Activated CD8-positive, alpha-beta T cell treated with anti-CD3 and anti-CD28 coated beads for 36 hours (primary cell): Measurements from ENCODE around the gene AGR2. TPM values are rescaled to one million over a fixed set of nuclear protein-coding genes. Genes with fewer than 3 reads are reported as not detected.

Experiments used
- ATAC-seq: fragments of 200-7000 bp; cut with Tn5 transposase; one replicate; pipeline ENCODE4 v1.10.0; 2021; ENCODE audit warnings: mild to moderate bottlenecking, moderate library complexity
- CTCF ChIA-PET: fragments of 350-600 bp; sonication (Branson Sonifier 250); formaldehyde crosslinking; loops from one replicate; lab custom pipeline; 2021; ENCODE audit warnings: antibody characterized with exemption; lab: Charles Lee
- POLR2A ChIA-PET: fragments of 350-600 bp; sonication (Branson Sonifier 250); formaldehyde crosslinking; loops from one replicate; lab custom pipeline; 2021; ENCODE audit warnings: antibody characterized with exemption; lab: Charles Lee
- DNase-seq: peaks from one replicate; pipeline ENCODE4 v3.0.0-alpha.2; 2020
- H3K27ac Mint-ChIP-seq: one replicate; pipeline ENCODE4 v1.8.0; 2021; ENCODE audit warnings: mild to moderate bottlenecking, mixed read lengths
- H3K27me3 Mint-ChIP-seq: one replicate; pipeline ENCODE4 v1.8.0; 2021; ENCODE audit warnings: mixed read lengths
- H3K36me3 Mint-ChIP-seq: one replicate; pipeline ENCODE4 v1.8.0; 2021; ENCODE audit warnings: low read depth, mixed read lengths
- H3K4me1 Mint-ChIP-seq: one replicate; pipeline ENCODE4 v1.8.0; 2021; ENCODE audit warnings: low read depth, mixed read lengths
- H3K4me3 Mint-ChIP-seq: one replicate; pipeline ENCODE4 v1.8.0; 2021; ENCODE audit warnings: mild to moderate bottlenecking, moderate library complexity, mixed read lengths
- H3K9me3 Mint-ChIP-seq: one replicate; pipeline ENCODE4 v1.8.0; 2021; ENCODE audit warnings: mixed read lengths
- intact Hi-C: fragments of 100-400 bp; cut with micrococcal nuclease; formaldehyde crosslinking; loops from one replicate; pipeline ENCODE4 v1.10.0; 2022
- total RNA-seq, 2 experiments: library from RNA; stranded (reverse); gene quantifications; one replicate each; pipeline ENCODE4 v1.2.3, GENCODE V29; 2021
- TF ChIP-seq, protein P1 (sequence below): fragments of 200-600 bp; IDR thresholded peaks from one replicate; pipeline ENCODE4 v1.8.0; 2022; ENCODE audit warnings: antibody characterized with exemption, mild to moderate bottlenecking

The AGR2 gene
- total RNA-seq, 2 experiments from 2014 or later = not detected

DNA sequence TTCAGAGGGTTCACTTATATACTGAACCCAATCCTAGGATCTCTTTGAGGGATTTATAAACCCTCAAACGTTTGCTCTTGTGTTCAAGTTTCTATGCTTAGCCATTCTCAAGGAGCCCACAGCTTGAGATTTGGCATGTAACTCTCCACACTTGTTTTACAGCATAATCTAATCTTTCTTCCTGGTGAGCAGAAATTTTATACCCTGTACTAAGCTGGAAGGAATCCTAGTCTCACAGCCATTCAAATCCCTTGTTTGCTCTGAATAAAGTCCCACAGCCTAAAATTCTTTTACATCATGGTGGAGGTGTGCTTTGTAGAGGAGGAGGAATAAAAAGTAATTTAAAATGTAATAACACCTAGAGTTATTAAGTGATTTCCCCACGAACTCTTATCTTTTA, 5.3 kb upstream of the AGR2 start:
- POLR2A ChIA-PET = no interaction called here
- H3K36me3 Mint-ChIP-seq = no peaks in the 10 kb centered on the region
- TF ChIP-seq, protein P1, sequence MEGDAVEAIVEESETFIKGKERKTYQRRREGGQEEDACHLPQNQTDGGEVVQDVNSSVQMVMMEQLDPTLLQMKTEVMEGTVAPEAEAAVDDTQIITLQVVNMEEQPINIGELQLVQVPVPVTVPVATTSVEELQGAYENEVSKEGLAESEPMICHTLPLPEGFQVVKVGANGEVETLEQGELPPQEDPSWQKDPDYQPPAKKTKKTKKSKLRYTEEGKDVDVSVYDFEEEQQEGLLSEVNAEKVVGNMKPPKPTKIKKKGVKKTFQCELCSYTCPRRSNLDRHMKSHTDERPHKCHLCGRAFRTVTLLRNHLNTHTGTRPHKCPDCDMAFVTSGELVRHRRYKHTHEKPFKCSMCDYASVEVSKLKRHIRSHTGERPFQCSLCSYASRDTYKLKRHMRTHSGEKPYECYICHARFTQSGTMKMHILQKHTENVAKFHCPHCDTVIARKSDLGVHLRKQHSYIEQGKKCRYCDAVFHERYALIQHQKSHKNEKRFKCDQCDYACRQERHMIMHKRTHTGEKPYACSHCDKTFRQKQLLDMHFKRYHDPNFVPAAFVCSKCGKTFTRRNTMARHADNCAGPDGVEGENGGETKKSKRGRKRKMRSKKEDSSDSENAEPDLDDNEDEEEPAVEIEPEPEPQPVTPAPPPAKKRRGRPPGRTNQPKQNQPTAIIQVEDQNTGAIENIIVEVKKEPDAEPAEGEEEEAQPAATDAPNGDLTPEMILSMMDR = no peak
- DNase-seq (no peak), ATAC-seq (no peak)
- CTCF ChIA-PET = no interaction called here
- H3K27me3 Mint-ChIP-seq = peaks cover 5% of the 10 kb centered on the region
- intact Hi-C loops = no loop called here
- H3K9me3 Mint-ChIP-seq = no peaks in the 10 kb centered on the region
- no peak overlapping the region for H3K4me3 Mint-ChIP-seq
- no peaks in the 10 kb centered on the region for H3K4me1 Mint-ChIP-seq
- H3K27ac Mint-ChIP-seq = no peak overlapping the region

DNA sequence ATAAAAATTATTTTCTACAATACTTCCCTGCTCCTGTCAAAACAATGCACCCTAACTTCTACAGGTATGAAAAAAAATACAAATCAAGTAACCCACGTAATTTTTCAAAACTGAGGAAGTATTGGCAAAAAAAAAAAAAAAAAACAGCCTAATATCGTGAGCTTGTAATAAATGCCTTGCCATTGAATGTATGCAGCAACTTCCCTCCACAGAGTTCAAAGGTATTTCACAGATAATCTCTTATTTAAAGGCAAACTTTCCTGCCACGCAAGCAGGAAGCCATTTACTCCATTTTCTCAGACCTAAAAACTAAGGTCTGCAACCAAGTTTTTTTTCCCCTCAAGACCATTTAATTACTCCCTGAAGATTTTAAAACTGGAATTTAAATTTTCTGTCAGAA, 642 bp upstream of the AGR2 start:
- intact Hi-C loops = no loop called here

DNA sequence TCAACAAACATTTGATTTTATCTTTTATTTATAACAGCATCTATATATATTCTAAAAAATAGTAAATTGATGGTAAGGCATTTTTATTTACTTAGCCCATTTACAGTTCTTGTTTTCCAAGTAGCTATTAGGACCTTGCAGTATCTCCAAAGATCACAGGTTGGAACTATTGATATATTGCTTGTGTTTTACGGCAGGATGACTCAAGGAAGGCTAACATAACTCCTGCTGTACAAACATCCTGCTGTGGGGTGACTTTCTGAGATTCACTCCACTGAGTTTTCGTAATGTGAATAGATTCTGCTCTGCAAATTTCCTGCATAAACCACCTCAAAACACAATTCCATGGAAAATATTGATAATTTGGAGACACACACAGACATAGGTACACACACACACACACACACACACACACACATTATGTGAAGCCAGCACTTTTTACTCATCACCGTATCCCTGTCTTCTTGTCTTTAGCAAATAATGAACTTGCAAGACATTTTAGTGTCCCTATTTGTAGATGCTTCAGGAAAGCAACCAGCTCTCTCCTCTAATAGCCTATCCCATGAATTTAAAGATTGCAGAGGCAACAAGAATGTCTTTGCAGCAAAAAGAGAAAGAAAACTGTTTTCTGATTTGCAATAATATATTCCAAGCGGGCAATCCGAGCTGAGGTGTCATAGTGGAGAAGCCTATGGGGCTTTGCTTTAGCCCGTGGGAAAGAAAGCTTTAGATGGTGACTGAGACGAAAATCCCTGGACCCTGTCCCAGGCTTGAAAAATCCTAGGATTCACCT, 722 bp downstream of the AGR2 start:
- CTCF ChIA-PET = no interaction called here
- Mint-ChIP-seq H3K36me3 (no peaks in the 10 kb centered on the region), H3K9me3 (no peaks in the 10 kb centered on the region), H3K4me3 (no peak overlapping the region), H3K27me3 (peaks cover 4% of the 10 kb centered on the region), H3K4me1 (no peaks in the 10 kb centered on the region), H3K27ac (no peak overlapping the region)
- TF ChIP-seq, protein P1 = no peak
- intact Hi-C loops = loop anchor here (5.0 kb wide), 1 partner anchor 113 kb away; no protein-coding TSS in a partner anchor
- ATAC-seq (no peak), DNase-seq (no peak)
- POLR2A ChIA-PET = no interaction called here

More for the DNA sequence above, 642 bp upstream of the AGR2 start:
- POLR2A ChIA-PET = no interaction called here
- ATAC-seq = no peak
- CTCF ChIA-PET = no interaction called here
- Mint-ChIP-seq H3K4me3 (no peak overlapping the region), H3K27me3 (peaks cover 5% of the 10 kb centered on the region), H3K36me3 (no peaks in the 10 kb centered on the region), H3K4me1 (no peaks in the 10 kb centered on the region), H3K27ac (no peak overlapping the region), H3K9me3 (no peaks in the 10 kb centered on the region)
- TF ChIP-seq, protein P1 = no peak
- no peak for DNase-seq

DNA sequence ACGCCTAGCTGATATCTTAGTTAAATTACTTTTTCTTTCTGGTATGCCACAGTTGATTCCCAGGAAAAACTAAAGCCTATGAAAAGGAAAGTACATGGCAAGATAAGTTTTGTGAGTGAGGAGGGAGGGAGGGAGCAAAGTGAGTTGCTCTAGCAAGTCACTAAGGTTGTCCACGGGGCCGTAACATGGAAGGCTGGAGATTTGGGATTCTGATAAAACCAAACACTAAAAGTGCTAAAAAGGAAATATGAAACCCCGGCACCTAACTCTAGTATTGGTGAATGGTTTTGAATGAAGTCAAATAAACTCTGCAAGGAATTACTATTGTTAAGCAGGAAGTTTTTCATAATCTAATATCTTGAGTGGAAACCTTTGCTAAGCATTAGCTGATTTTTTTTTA, 1.7 kb downstream of the AGR2 start:
- intact Hi-C loops = loop anchor here (5.0 kb wide), 1 partner anchor 114 kb away; no protein-coding TSS in a partner anchor
- H3K9me3 Mint-ChIP-seq = no peaks in the 10 kb centered on the region
- H3K4me3 Mint-ChIP-seq = no peak overlapping the region
- peaks cover 4% of the 10 kb centered on the region for H3K27me3 Mint-ChIP-seq
- no peaks in the 10 kb centered on the region for H3K36me3 Mint-ChIP-seq
- DNase-seq = no peak
- TF ChIP-seq, protein P1 = no peak
- H3K4me1 Mint-ChIP-seq = no peaks in the 10 kb centered on the region
- ChIA-PET POLR2A (no interaction called here), CTCF (interaction anchor here (1.2 to 4.1 kb wide), 3 partner anchors 108 to 200 kb away, joined by 3 to 28 read pairs (median 3); no protein-coding TSS in a partner anchor)
- ATAC-seq = no peak
- no peak overlapping the region for H3K27ac Mint-ChIP-seq

DNA sequence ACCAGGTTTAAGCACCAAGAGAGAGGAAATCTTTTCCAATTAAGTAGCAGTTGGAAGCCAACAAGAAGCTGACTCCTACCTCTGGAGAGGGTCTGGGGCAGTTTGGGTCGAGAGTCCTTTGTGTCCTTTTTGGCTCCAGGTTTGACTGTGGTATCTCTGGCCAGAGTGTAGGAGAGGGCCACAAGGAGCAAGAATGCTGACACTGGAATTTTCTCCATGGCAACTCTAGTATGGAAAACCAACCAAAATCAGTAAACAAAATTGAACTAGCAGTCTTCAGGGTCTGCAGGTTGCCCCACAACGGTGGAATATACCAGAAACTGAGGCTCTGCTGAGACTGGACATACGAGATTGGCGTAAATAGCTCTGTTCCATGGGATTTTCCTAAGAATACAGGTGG, 3.2 kb downstream of the AGR2 start:
- Mint-ChIP-seq H3K9me3 (no peaks in the 10 kb centered on the region), H3K4me1 (no peaks in the 10 kb centered on the region), H3K4me3 (no peak overlapping the region), H3K27me3 (peaks cover 1% of the 10 kb centered on the region), H3K36me3 (no peaks in the 10 kb centered on the region), H3K27ac (no peak overlapping the region)
- POLR2A ChIA-PET = no interaction called here
- TF ChIP-seq, protein P1 = no peak
- no peak for ATAC-seq
- no peak for DNase-seq
- intact Hi-C loops = loop anchor here (5.0 kb wide), 1 partner anchor 116 kb away; no protein-coding TSS in a partner anchor
- CTCF ChIA-PET = interaction anchor here (0.7 to 4.1 kb wide), 12 partner anchors 9 to 199 kb away, joined by 3 to 28 read pairs (median 3); no protein-coding TSS in a partner anchor
